Ascending aorta (tissue), 2 donors: ENCODE data around the gene CACNA1D. TPM values are rescaled to one million over a fixed set of nuclear protein-coding genes. Genes with fewer than 3 reads are reported as not detected.

Experiments used
- DNase-seq, 2 donors: peaks; one replicate each; pipeline ENCODE4 v3.0.0-alpha.2; 2019; ENCODE audit warnings: low spot score in 2 of 2
- H3K27ac ChIP-seq, 2 donors: fragments of 200-600 bp; sonication (generic); one replicate each; pipeline ENCODE4 v1.5.1; 2016 to 2017; ENCODE audit warnings: mild to moderate bottlenecking in 1 of 2
- H3K27me3 ChIP-seq: fragments of 200-600 bp; sonication (generic); one replicate; pipeline ENCODE4 v1.5.1; 2017
- H3K36me3 ChIP-seq, 2 donors: fragments of 200-600 bp; sonication (generic); one replicate each; pipeline ENCODE4 v1.5.1; 2016
- H3K4me1 ChIP-seq, 2 donors: fragments of 200-600 bp; sonication (generic); one replicate each; pipeline ENCODE4 v1.5.1; 2016 to 2017; ENCODE audit warnings: mild to moderate bottlenecking in 1 of 2
- H3K4me3 ChIP-seq, 2 donors: fragments of 200-600 bp; sonication (generic); one replicate each; pipeline ENCODE4 v1.5.1; 2016 to 2017; ENCODE audit warnings: mild to moderate bottlenecking in 1 of 2
- H3K9me3 ChIP-seq, 2 donors: fragments of 200-600 bp; sonication (generic); one replicate each; pipeline ENCODE4 v1.5.1; 2016
- intact Hi-C: fragments of 100-400 bp; cut with DNase I; formaldehyde crosslinking; loops from one replicate; pipeline ENCODE4 v1.15.1; 2023
- total RNA-seq: library from RNA; depleted of rRNA; stranded (reverse); fragments of >200 nt; gene quantifications from one replicate; pipeline ENCODE4 v1.1.0, GENCODE V29; 2016
- TF ChIP-seq, protein P1 (sequence below), 3 experiments: fragments of 200-600 bp in 2 of 3; fragments of 450-650 bp in 1 of 3; sonication (generic) in 2 of 3; IDR thresholded peaks; one replicate each; pipeline ENCODE4 v1.5.1; 2016 to 2019; ENCODE audit warnings: antibody characterized with exemption in 3 of 3, mild to moderate bottlenecking in 1 of 3, moderate library complexity in 1 of 3

Gene CACNA1D
- total RNA-seq, 1 donor from 2014 or later: 0.43 TPM

DNA sequence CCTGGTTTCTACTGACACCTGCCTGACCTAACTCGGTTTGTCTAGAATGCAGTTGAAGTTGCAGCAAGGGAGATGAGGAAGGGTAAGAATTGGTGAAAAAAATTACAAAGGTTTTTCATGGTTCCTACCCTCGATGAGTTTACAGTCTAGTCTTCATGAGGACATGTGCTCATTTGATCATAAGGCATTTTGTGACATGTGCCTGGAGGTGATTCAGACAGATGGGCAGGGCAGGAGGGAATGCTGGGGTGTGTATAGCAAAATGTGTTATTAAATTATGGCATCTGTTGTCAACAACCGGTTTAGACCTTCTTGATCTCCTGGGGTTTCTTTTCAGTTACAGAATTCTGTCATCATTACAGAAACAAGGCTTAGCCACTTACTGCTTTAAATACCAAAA lies 101.2 kb downstream of the CACNA1D start:
- intact Hi-C loops: no loop called here
- no peaks in the 10 kb centered on the region for H3K36me3 ChIP-seq
- H3K9me3 ChIP-seq: no peaks in the 10 kb centered on the region
- H3K4me3 ChIP-seq: no peak overlapping the region
- no peak overlapping the region for H3K27ac ChIP-seq
- no peak for DNase-seq
- H3K4me1 ChIP-seq: no peaks in the 10 kb centered on the region
- H3K27me3 ChIP-seq: no peaks in the 10 kb centered on the region
- TF ChIP-seq, protein P1, sequence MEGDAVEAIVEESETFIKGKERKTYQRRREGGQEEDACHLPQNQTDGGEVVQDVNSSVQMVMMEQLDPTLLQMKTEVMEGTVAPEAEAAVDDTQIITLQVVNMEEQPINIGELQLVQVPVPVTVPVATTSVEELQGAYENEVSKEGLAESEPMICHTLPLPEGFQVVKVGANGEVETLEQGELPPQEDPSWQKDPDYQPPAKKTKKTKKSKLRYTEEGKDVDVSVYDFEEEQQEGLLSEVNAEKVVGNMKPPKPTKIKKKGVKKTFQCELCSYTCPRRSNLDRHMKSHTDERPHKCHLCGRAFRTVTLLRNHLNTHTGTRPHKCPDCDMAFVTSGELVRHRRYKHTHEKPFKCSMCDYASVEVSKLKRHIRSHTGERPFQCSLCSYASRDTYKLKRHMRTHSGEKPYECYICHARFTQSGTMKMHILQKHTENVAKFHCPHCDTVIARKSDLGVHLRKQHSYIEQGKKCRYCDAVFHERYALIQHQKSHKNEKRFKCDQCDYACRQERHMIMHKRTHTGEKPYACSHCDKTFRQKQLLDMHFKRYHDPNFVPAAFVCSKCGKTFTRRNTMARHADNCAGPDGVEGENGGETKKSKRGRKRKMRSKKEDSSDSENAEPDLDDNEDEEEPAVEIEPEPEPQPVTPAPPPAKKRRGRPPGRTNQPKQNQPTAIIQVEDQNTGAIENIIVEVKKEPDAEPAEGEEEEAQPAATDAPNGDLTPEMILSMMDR (IDR thresholded peaks at IDR 0.05): no peak

GRCh38 chr3:53597136-53597915 lies 102.9 kb downstream of the CACNA1D start:
- H3K27ac ChIP-seq: no peak overlapping the region
- H3K36me3 ChIP-seq: no peaks in the 10 kb centered on the region
- TF ChIP-seq, protein P1 (IDR thresholded peaks at IDR 0.05): no peak
- intact Hi-C loops: no loop called here
- H3K4me3 ChIP-seq: no peak overlapping the region
- no peaks in the 10 kb centered on the region for H3K4me1 ChIP-seq
- no peak for DNase-seq
- H3K9me3 ChIP-seq: no peaks in the 10 kb centered on the region
- no peaks in the 10 kb centered on the region for H3K27me3 ChIP-seq

DNA sequence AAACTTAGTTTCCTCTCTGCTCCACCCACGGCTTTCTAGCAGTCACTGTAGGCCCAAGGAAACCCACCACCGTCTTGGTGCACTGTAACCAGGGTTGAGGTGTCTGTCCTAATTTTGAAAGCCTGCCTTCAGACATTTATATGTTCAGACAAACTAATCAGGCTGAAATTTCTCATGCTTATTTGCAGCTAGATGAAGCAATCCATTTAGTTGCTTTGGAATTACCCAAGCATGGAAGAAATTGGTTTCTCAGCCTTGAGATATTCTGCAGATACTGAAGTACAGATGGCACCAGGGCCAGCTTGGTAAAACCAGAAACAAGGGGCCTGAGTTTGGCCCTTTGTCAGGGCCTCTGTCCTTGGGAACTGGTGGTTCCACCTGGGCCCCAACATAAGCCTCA lies 105.4 kb downstream of the CACNA1D start:
- TF ChIP-seq, protein P1 (IDR thresholded peaks at IDR 0.05): no peak
- no peak overlapping the region for H3K27ac ChIP-seq
- H3K9me3 ChIP-seq: no peaks in the 10 kb centered on the region
- H3K27me3 ChIP-seq: no peaks in the 10 kb centered on the region
- H3K36me3 ChIP-seq: no peaks in the 10 kb centered on the region
- intact Hi-C loops: no loop called here
- no peak overlapping the region for H3K4me3 ChIP-seq
- no peak for DNase-seq
- no peaks in the 10 kb centered on the region for H3K4me1 ChIP-seq

- intact Hi-C loops: no loop called here
- Histone ChIP-seq H3K4me3 (no peak overlapping the region), H3K27me3 (no peaks in the 10 kb centered on the region), H3K27ac (no peak overlapping the region), H3K9me3 (no peaks in the 10 kb centered on the region), H3K36me3 (no peaks in the 10 kb centered on the region), H3K4me1 (no peaks in the 10 kb centered on the region)
- TF ChIP-seq, protein P1 (IDR thresholded peaks at IDR 0.05): no peak
- no peak for DNase-seq
These were observed 108.5 kb downstream of the CACNA1D start for GRCh38 chr3:53602866-53603265.

DNA sequence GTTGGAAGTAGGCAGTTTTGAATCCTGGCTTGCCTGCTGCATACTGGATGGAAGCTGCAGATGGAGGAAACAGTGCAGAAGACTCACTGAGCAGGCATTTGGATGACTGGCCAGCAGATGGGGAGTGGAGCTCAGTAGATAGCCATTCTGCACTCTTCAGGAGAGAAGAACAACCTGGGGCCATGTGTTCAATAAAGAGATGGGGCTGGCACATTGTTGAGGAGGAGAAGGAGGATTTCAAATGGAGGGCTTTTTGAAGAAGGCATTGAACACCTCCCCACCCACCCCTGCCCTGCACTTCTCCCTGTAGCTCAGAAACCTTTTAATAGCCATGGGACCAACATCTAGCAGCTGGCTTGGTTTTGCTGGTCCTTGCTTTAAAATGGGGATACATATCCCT lies 109.8 kb downstream of the CACNA1D start:
- TF ChIP-seq, protein P1 (IDR thresholded peaks at IDR 0.05): no peak
- intact Hi-C loops: no loop called here
- Histone ChIP-seq H3K36me3 (no peaks in the 10 kb centered on the region), H3K4me1 (no peaks in the 10 kb centered on the region), H3K27ac (no peak overlapping the region), H3K27me3 (no peaks in the 10 kb centered on the region), H3K4me3 (no peak overlapping the region), H3K9me3 (no peaks in the 10 kb centered on the region)
- no peak for DNase-seq
